Nephron progenitor cell (in vitro differentiated cells): ENCODE results near the gene ZNF324.

Experiments used
- DNase-seq: peaks from one replicate; pipeline ENCODE4 v3.0.0; 2021
- H3K27ac Mint-ChIP-seq: 2 replicates; pipeline ENCODE4 v1.8.0; 2021; ENCODE audit warnings: mild to moderate bottlenecking, moderate library complexity, mixed read lengths
- H3K27me3 Mint-ChIP-seq: 2 replicates; pipeline ENCODE4 v1.8.0; 2021; ENCODE audit warnings: mild to moderate bottlenecking, low read depth, mixed read lengths; ENCODE audit not compliant: poor library complexity
- H3K36me3 Mint-ChIP-seq: 2 replicates; pipeline ENCODE4 v1.8.0; 2021; ENCODE audit warnings: low read depth, mixed read lengths
- H3K4me1 Mint-ChIP-seq: 2 replicates; pipeline ENCODE4 v1.8.0; 2021; ENCODE audit warnings: mixed read lengths
- H3K4me3 Mint-ChIP-seq: 2 replicates; pipeline ENCODE4 v1.8.0; 2021; ENCODE audit warnings: mild to moderate bottlenecking, moderate library complexity, mixed read lengths
- H3K9me3 Mint-ChIP-seq: 2 replicates; pipeline ENCODE4 v1.8.0; 2021; ENCODE audit warnings: mild to moderate bottlenecking, moderate library complexity, mixed read lengths
- TF ChIP-seq, protein P1 (sequence below): fragments of 200-600 bp; sonication (generic); IDR thresholded peaks from 2 replicates; pipeline ENCODE4 v1.5.0; 2021; ENCODE audit warnings: antibody characterized with exemption

ZNF324 gene

DNA sequence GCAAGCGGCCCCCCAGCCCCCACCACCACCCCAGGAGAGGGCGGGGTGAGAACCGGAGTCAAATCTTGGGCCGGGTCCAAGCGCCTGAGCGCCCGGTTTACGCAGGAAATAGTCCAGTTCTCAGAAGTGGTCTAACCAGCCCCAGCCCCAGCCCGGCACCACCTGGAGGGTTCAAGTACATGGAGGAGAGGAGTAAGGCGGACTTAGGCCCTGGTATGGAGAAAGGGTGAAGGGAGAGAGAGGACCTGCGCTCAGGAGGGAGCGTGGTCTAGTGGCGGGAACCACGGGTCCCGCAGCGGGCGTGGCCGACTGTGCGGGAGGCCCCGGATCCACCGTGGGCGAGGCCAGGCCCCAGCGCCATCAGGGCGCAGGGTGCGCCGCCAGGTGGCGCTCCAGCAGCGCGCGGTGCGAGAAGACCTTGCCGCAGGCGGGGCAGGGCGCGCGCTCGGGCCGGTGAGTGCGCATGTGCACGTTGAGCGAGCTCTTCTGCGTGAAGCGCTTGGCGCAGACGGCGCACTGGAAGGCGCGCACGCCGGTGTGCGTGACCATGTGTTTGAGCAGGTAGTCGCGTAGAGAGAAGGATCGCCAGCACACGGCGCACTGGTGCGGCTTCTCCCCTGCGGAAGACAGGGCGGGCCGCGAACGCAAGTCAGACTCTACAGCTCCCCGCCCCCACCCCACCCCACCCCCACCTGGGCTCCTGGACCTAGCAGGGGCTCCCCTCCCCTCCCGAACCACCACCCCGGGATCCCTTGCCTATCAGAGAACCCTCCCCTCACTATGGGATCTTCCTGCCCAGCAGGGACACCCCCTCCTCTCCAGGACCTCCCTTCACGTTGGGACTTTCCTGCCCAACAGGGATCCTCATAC is 47.0 kb downstream of the ZNF324 start:
- H3K9me3 Mint-ChIP-seq = peaks cover 3% of the 10 kb centered on the region
- TF ChIP-seq, protein P1, sequence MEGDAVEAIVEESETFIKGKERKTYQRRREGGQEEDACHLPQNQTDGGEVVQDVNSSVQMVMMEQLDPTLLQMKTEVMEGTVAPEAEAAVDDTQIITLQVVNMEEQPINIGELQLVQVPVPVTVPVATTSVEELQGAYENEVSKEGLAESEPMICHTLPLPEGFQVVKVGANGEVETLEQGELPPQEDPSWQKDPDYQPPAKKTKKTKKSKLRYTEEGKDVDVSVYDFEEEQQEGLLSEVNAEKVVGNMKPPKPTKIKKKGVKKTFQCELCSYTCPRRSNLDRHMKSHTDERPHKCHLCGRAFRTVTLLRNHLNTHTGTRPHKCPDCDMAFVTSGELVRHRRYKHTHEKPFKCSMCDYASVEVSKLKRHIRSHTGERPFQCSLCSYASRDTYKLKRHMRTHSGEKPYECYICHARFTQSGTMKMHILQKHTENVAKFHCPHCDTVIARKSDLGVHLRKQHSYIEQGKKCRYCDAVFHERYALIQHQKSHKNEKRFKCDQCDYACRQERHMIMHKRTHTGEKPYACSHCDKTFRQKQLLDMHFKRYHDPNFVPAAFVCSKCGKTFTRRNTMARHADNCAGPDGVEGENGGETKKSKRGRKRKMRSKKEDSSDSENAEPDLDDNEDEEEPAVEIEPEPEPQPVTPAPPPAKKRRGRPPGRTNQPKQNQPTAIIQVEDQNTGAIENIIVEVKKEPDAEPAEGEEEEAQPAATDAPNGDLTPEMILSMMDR = peak; percentile 93
- peaks cover 50% of the 10 kb centered on the region for H3K4me1 Mint-ChIP-seq
- H3K27me3 Mint-ChIP-seq = peaks cover 3% of the 10 kb centered on the region
- H3K4me3 Mint-ChIP-seq = peak overlapping the region; percentile 83
- peak; percentile 97 for DNase-seq
- H3K36me3 Mint-ChIP-seq = peaks cover 13% of the 10 kb centered on the region
- H3K27ac Mint-ChIP-seq = peak overlapping the region; percentile 75

DNA sequence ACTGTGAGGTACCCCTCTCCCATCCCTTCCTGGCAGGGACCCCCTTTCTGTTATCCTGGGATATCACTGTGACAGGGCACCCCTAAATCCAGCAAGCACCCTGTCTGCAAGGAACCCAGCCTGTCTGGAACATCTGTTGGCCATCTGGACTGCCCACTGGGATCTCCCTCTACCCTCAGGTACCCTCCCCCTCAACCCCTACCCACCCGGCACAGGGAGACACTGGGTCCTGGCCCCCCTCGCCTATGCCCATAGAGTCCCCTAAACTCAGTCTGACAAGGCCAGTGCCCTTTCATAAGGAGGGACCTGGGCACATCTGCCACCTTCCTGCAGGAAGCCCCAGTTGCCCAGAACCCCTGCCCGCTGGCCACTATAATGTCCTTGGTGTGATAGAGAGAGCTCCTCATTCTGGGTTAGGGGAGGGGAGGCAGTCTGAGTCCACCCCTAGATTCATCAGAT is 47.7 kb downstream of the ZNF324 start:
- Mint-ChIP-seq H3K27ac (no peak overlapping the region), H3K4me1 (peaks cover 52% of the 10 kb centered on the region), H3K27me3 (peaks cover 3% of the 10 kb centered on the region), H3K36me3 (peaks cover 11% of the 10 kb centered on the region), H3K4me3 (peak overlapping the region; percentile 83), H3K9me3 (peaks cover 3% of the 10 kb centered on the region)
- no peak for DNase-seq
- TF ChIP-seq, protein P1 = no peak

DNA sequence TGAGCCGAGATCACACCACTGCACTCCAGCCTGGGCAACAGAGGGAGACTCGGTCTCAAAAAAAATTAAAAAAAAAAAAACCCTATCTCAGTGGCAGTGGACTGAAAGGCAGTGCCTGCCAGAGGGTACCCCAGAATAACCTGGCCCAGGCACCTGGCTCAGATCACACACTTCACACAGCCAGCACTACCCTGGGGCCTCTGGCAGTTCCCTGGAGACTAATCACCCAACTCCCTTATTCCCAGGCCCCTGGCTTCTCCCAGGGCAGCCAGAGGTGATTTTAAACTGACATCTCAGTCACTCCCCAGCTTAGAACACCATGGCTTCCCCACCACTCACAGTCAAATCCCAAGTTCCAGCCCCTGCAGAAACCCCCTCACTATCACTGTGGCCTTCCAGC is 48.4 kb downstream of the ZNF324 start:
- no peaks in the 10 kb centered on the region for H3K9me3 Mint-ChIP-seq
- no peaks in the 10 kb centered on the region for H3K27me3 Mint-ChIP-seq
- TF ChIP-seq, protein P1 = no peak
- H3K4me1 Mint-ChIP-seq = peaks cover 51% of the 10 kb centered on the region
- peaks cover 7% of the 10 kb centered on the region for H3K36me3 Mint-ChIP-seq
- H3K4me3 Mint-ChIP-seq = peak overlapping the region; percentile 72
- peak overlapping the region; percentile 93 for H3K27ac Mint-ChIP-seq
- no peak for DNase-seq

DNA sequence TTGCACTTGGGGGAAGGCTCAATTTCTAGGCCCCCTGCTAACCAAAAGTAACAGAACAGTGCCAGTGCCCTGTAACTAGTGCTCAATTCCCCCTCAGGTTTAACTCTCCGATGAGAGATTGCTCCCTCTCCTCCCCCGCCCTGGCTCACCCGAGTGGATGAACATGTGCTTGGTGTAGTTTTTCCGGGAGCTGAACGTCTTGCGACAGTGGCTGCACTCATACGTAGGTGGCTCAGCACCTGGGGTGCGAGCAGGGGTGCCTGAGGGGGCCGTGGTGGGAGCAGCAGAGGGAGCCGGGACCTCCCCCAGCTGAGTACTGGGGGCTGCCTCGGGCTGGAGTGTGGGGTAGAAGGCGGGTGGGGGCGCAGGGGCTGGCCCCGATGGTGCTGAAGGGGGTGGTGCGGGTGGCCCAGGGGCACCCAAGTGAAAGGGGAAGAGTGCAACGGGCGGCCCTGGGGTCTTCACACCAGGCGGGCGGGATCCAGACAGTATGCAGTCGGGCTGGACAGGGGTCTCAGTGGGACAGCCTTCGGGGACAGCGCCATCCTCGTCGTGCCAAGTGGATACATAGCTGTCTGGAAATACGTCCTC is 49.5 kb downstream of the ZNF324 start:
- Mint-ChIP-seq H3K4me3 (peak overlapping the region; percentile 72), H3K36me3 (peaks cover 7% of the 10 kb centered on the region), H3K27me3 (no peaks in the 10 kb centered on the region), H3K4me1 (peaks cover 53% of the 10 kb centered on the region), H3K9me3 (no peaks in the 10 kb centered on the region), H3K27ac (peak overlapping the region; percentile 93)
- TF ChIP-seq, protein P1 = no peak
- DNase-seq = no peak

DNA sequence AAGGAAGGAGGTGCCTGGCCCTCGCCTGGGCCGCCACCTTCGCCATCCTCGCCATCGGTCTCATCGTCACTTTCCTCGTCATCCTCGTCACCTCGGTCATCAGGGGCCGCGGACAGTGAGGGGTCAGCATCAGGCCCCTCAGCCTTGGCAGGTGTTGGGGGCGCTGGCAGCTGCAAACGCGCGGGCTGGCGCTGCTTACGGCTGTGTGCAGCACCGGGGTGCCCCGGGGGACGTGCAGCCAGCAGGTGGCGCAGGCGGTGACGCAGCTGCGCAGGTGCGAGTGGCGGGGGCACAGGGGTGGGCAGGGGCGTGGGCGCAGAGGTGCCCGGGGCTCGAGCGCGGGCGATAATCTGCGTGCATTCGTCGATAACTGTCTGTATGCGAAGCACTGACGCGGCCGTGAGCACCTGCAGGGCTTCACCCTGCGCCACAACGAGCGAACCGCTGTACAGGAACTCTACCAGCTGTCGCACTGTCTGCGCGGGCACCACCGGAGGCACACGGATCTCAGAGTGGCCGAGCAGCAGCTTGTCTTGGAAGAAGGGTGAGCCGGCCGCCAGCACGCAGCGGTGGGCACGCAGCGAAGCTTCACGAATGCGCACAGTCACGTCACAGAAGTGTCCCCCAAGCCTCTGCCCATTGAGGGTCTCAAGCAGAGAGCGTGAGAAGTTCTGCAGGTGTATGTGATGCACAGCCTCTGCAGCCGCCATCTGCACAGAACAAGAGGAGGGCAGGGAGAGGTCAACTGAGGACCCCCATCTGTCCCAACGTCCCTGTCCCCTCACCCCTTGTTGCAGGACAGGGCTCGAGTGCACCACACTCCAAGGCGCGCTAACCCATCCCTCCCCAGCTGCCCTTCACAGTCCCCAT is 50.3 kb downstream of the ZNF324 start:
- Mint-ChIP-seq H3K4me3 (peak overlapping the region; percentile 56), H3K27ac (no peak overlapping the region), H3K27me3 (no peaks in the 10 kb centered on the region), H3K9me3 (no peaks in the 10 kb centered on the region), H3K36me3 (peaks cover 7% of the 10 kb centered on the region), H3K4me1 (peaks cover 58% of the 10 kb centered on the region)
- TF ChIP-seq, protein P1 = no peak
- DNase-seq = no peak
